OCI-LY7 (cell line): ENCODE data around the gene DCAF11.

Experiments used
- CTCF ChIP-seq: fragments of 200-600 bp; sonication (generic); conservative IDR thresholded peaks from 2 replicates; pipeline ENCODE4 v1.5.1; 2014; ENCODE audit warnings: mild to moderate bottlenecking, antibody characterized with exemption, low read length, moderate library complexity, mixed read lengths
- EZH2phosphoT487 ChIP-seq: fragments of 200-600 bp; sonication (generic); IDR thresholded peaks from 2 replicates; pipeline ENCODE4 v1.6.1; 2018; ENCODE audit warnings: low read depth, borderline replicate concordance, mild to moderate bottlenecking, mixed run types, antibody characterized with exemption, low read length, moderate library complexity, mixed read lengths

- TF ChIP-seq CTCF (no peak), EZH2phosphoT487 (no peak)
These were observed 15.8 kb downstream of the DCAF11 start, which contains the start of gene FITM1 for GRCh38 chr14:24130380-24130716.
